Endothelial cell of umbilical vein (primary cell): Measurements from ENCODE around the gene PPP1R15B.

Experiments used
- EZH2 ChIP-seq: IDR thresholded peaks from 2 replicates; pipeline ENCODE4 v1.6.1; 2012; ENCODE audit warnings: borderline replicate concordance, low read depth, mild to moderate bottlenecking, moderate library complexity, low read length, inconsistent platforms; ENCODE audit not compliant: severe bottlenecking
- POLR2AphosphoS5 ChIP-seq: IDR thresholded peaks from 2 replicates; pipeline ENCODE4 v1.6.1; 2012; ENCODE audit warnings: low read depth, mild to moderate bottlenecking, control low read depth, low read length, moderate library complexity; ENCODE audit not compliant: insufficient read depth

DNA sequence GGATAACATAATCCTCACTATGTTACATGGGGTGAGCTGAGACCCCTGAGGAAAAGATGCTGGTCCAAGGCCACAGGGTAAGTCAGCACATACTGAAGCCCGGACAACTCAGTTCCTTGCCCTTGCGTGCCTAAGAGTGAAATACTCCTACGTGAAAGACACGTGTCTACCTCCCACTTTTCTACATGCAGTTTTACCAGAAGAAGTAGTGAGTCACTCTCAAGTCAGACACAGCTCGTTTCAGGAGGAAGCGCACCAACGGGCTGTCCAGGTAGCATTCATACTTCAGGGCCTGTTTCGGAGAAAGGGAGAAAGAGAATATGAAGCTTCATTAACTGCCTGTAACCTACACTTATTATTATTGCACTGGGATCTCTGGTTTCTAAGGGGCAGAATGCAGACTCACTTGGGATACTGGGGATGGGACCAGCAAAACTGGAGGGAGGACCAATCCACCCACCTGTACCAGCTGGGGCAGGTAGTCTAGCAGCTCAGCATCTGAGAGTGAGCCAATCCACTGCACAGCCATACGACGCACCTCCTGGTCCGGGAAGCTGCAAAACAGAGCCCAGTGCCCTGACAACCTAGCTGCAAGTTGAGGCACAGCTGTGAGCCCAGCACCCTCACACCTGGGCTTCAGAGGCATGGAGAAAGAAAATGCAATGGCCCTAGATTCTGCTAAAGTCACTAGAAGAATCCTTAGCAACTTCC, 32.4 kb upstream of the PPP1R15B start:
- TF ChIP-seq POLR2AphosphoS5 (no peak), EZH2 (no peak)
